CD14-positive monocyte (primary cell): ENCODE measurements around the gene GASK1A. TPM values are rescaled to one million over a fixed set of nuclear protein-coding genes. Genes with fewer than 3 reads are reported as not detected.

Source experiments
- DNase-seq, 3 donors: peaks; one replicate each; pipeline ENCODE4 v3.0.0-alpha.2; 2011 to 2022
- H2AFZ ChIP-seq: 2 replicates; pipeline ENCODE4 v1.6.0; 2012; ENCODE audit warnings: mild to moderate bottlenecking, low read depth, low read length, inconsistent platforms; ENCODE audit not compliant: insufficient read depth, poor library complexity, severe bottlenecking
- H3K27ac ChIP-seq, 2 donors: 1 replicate in 1 of 2; 2 replicates in 1 of 2; pipeline ENCODE4 v1.5.1; 2012 to 2013; ENCODE audit warnings: low read length in 2 of 2, control low read depth in 1 of 2, inconsistent platforms in 1 of 2, low read depth in 1 of 2, mild to moderate bottlenecking in 1 of 2
- H3K27me3 ChIP-seq, 2 donors: one replicate each; pipeline versions ENCODE4 v1.6.0 to v1.6.1; 2011 to 2013; ENCODE audit warnings: low read length in 2 of 2; ENCODE audit not compliant: control insufficient read depth in 2 of 2, insufficient read depth in 2 of 2
- H3K36me3 ChIP-seq, 2 donors: replicated peaks in 1 of 2; 1 replicate in 1 of 2; 2 replicates in 1 of 2; pipeline versions ENCODE4 v1.5.1 to v1.6.1; 2012 to 2013; ENCODE audit warnings: low read length in 2 of 2, control low read depth in 1 of 2, inconsistent platforms in 1 of 2, mild to moderate bottlenecking in 1 of 2; ENCODE audit not compliant: insufficient read depth in 2 of 2, control insufficient read depth in 1 of 2
- H3K4me1 ChIP-seq, 2 donors: 1 replicate in 1 of 2; 2 replicates in 1 of 2; pipeline versions ENCODE4 v1.5.1 to v1.6.1; 2012 to 2013; ENCODE audit warnings: low read length in 2 of 2, control low read depth in 1 of 2, inconsistent platforms in 1 of 2, mild to moderate bottlenecking in 1 of 2, moderate library complexity in 1 of 2; ENCODE audit not compliant: insufficient read depth in 2 of 2, control insufficient read depth in 1 of 2
- H3K4me2 ChIP-seq: replicated peaks from 2 replicates; pipeline ENCODE3; 2012; ENCODE audit warnings: low read length, moderate library complexity, mild to moderate bottlenecking; ENCODE audit not compliant: poor library complexity, severe bottlenecking; ENCODE audit errors: extremely low read depth
- H3K4me3 ChIP-seq, 3 experiments: fragments of 200-600 bp in 1 of 3; sonication (generic) in 1 of 3; replicated peaks in 1 of 3; 1 replicate in 2 of 3; 2 replicates in 1 of 3; pipeline ENCODE4 v1.5.1; 2011 to 2013; ENCODE audit warnings: low read length in 3 of 3, mild to moderate bottlenecking in 3 of 3, control low read depth in 2 of 3, low read depth in 2 of 3, inconsistent platforms in 1 of 3, moderate library complexity in 1 of 3
- H3K79me2 ChIP-seq: 2 replicates; pipeline ENCODE4 v1.6.0; 2012; ENCODE audit warnings: mild to moderate bottlenecking, control low read depth, inconsistent platforms, low read length, moderate library complexity; ENCODE audit not compliant: insufficient read depth
- H3K9ac ChIP-seq: 2 replicates; pipeline ENCODE4 v1.6.0; 2017; ENCODE audit warnings: low read length, mild to moderate bottlenecking; ENCODE audit not compliant: insufficient read depth, poor library complexity, severe bottlenecking
- H3K9me3 ChIP-seq, 2 donors: replicated peaks in 1 of 2; 1 replicate in 1 of 2; 2 replicates in 1 of 2; pipeline versions ENCODE4 v1.5.1 to v1.6.1; 2012 to 2013; ENCODE audit warnings: low read length in 2 of 2, control low read depth in 1 of 2; ENCODE audit not compliant: control insufficient read depth in 1 of 2, insufficient read depth in 1 of 2
- H4K20me1 ChIP-seq: 2 replicates; pipeline ENCODE4 v1.6.0; 2012; ENCODE audit warnings: mild to moderate bottlenecking, low read length, control low read depth, moderate library complexity; ENCODE audit not compliant: insufficient read depth
- H3K27ac Mint-ChIP-seq, 7 donors: one replicate each; pipeline ENCODE4 v1.8.0; 2020; ENCODE audit warnings: mild to moderate bottlenecking in 7 of 7, mixed read lengths in 7 of 7, moderate library complexity in 6 of 7, inconsistent platforms in 2 of 7
- H3K27me3 Mint-ChIP-seq, 3 donors: one replicate each; pipeline ENCODE4 v1.8.0; 2021 to 2022; ENCODE audit warnings: low read depth in 3 of 3, mild to moderate bottlenecking in 3 of 3, mixed read lengths in 3 of 3, moderate library complexity in 3 of 3, inconsistent platforms in 1 of 3
- H3K36me3 Mint-ChIP-seq, 2 donors: one replicate each; pipeline ENCODE4 v1.8.0; 2020; ENCODE audit warnings: mixed read lengths in 2 of 2, inconsistent platforms in 1 of 2, mild to moderate bottlenecking in 1 of 2
- H3K4me1 Mint-ChIP-seq: one replicate; pipeline ENCODE4 v1.8.0; 2020; ENCODE audit warnings: mild to moderate bottlenecking, mixed read lengths
- H3K4me3 Mint-ChIP-seq, 2 donors: one replicate each; pipeline ENCODE4 v1.8.0; 2020; ENCODE audit warnings: mild to moderate bottlenecking in 2 of 2, mixed read lengths in 2 of 2, moderate library complexity in 1 of 2
- H3K9me3 Mint-ChIP-seq, 7 donors: one replicate each; pipeline ENCODE4 v1.8.0; 2020 to 2022; ENCODE audit warnings: mixed read lengths in 7 of 7, mild to moderate bottlenecking in 6 of 7, moderate library complexity in 6 of 7, inconsistent platforms in 2 of 7
- WGBS: methylation state at CpG from one replicate; pipeline ENCODE4 v1.1.5; 2013; ENCODE audit warnings: missing lambda C conversion rate; ENCODE audit not compliant: insufficient coverage; 5-methylcytosine and 5-hydroxymethylcytosine counted together
- intact Hi-C, 2 donors: fragments of 100-400 bp; cut with micrococcal nuclease; formaldehyde crosslinking; loops; one replicate each; pipeline versions ENCODE4 v1.15.0 to v1.15.1; 2023
- polyA plus RNA-seq, 3 donors: library from polyadenylated mRNA; depleted of rRNA in 1 of 3; unstranded in 2 of 3; stranded (reverse) in 1 of 3; fragments of 300-500 nt in 2 of 3; fragments of >200 nt in 1 of 3; fragmentation: Illumina TruSeq in 2 of 3; gene quantifications; 1 replicate in 2 of 3; 2 replicates in 1 of 3; pipeline ENCODE4 v1.2.3, GENCODE V29; 2012 to 2021
- TF ChIP-seq, protein P1 (sequence below): fragments of 200-600 bp; IDR thresholded peaks from one replicate; pipeline ENCODE4 v1.8.0; 2022; ENCODE audit warnings: antibody characterized with exemption, mild to moderate bottlenecking

The GASK1A gene
- polyA plus RNA-seq, 3 donors: 0.13 TPM; not detected in 2

DNA sequence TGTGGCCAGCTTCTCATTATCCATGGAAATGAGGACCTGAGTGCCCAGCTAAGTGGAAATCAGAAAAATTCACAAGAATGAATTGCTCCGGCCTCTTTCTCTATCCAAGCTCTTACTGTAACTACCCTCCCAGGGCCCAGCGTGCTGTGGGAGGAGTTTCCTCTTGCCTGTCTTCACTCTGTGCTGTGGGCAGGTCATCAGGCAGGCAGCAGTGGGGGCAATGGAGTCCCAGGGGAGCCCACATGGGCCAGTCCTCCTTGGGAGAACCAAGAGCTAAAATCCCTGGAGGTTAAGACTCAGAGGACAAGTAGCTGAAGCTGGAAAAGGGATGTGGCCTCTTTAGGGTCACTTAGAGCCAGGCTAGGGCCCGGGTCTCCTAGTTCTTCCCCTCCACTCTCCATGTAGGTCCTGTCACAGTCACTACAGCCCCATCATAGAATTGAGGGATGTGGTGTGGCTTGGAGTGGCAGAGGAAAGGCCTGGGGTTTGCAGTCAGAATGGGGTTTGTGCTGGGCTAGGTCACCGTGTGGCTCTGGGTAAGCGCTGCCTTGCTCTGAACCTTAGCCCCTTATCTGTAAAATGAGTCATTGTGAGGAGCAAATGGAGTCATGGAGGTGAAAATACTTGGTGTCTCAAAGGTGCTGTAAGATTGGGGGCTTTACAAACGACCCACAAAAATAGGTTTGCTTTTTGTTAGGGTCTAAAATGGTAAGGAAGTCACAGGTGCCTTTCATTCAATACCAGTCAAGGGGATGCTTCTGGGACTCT lies 3.7 kb downstream of the GASK1A start:
- H3K27ac Mint-ChIP-seq: no peak overlapping the region
- H3K4me1 Mint-ChIP-seq: peaks cover 17% of the 10 kb centered on the region
- no peaks in the 10 kb centered on the region for H3K9me3 ChIP-seq
- no peaks in the 10 kb centered on the region for H3K79me2 ChIP-seq
- no peak for DNase-seq
- H3K27me3 Mint-ChIP-seq: peaks cover 29 to 37% (median 35%) of the 10 kb centered on the region in 3 donors
- no peak overlapping the region for H3K27ac ChIP-seq
- 93% methylated on average over 2 of the region's 6 CpGs for WGBS
- peaks cover 12 to 35% of the 10 kb centered on the region in 2 donors for H3K27me3 ChIP-seq
- H2AFZ ChIP-seq: no peak overlapping the region
- no peaks in the 10 kb centered on the region for H4K20me1 ChIP-seq
- H3K4me3 Mint-ChIP-seq: no peak overlapping the region
- TF ChIP-seq, protein P1, sequence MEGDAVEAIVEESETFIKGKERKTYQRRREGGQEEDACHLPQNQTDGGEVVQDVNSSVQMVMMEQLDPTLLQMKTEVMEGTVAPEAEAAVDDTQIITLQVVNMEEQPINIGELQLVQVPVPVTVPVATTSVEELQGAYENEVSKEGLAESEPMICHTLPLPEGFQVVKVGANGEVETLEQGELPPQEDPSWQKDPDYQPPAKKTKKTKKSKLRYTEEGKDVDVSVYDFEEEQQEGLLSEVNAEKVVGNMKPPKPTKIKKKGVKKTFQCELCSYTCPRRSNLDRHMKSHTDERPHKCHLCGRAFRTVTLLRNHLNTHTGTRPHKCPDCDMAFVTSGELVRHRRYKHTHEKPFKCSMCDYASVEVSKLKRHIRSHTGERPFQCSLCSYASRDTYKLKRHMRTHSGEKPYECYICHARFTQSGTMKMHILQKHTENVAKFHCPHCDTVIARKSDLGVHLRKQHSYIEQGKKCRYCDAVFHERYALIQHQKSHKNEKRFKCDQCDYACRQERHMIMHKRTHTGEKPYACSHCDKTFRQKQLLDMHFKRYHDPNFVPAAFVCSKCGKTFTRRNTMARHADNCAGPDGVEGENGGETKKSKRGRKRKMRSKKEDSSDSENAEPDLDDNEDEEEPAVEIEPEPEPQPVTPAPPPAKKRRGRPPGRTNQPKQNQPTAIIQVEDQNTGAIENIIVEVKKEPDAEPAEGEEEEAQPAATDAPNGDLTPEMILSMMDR: no peak
- no peak overlapping the region for H3K4me2 ChIP-seq
- H3K36me3 Mint-ChIP-seq: no peaks in the 10 kb centered on the region
- no peak overlapping the region for H3K4me3 ChIP-seq
- H3K9me3 Mint-ChIP-seq: no peaks in the 10 kb centered on the region
- H3K9ac ChIP-seq: no peak overlapping the region
- H3K4me1 ChIP-seq: peaks cover 11 to 13% of the 10 kb centered on the region in 2 donors
- H3K36me3 ChIP-seq: no peaks in the 10 kb centered on the region
- intact Hi-C loops: no loop called here

DNA sequence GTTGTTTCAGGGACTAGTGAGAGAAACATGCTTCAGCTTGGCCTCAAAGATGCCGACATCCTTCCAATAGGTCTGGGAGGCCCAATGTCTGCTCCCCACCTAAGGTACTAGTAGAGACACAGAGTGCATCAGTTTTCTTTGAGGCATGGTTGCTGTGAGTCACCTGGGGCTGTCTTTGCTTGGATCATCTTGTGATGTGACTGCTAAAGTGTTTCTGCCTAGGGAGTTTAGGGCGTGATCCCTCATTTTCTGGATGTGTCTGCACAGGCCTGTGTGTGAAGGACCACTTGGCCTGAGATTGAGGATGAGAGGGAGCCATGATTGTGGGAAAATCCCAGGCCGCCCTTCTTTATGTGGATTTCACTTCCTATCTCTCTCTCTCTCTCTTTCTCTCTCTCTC lies 4.8 kb downstream of the GASK1A start:
- intact Hi-C loops: no loop called here
- no peak overlapping the region for H3K4me3 Mint-ChIP-seq
- H3K9me3 Mint-ChIP-seq: no peaks in the 10 kb centered on the region
- H3K4me3 ChIP-seq: no peak overlapping the region
- peaks cover 8 to 10% of the 10 kb centered on the region in 2 donors for H3K4me1 ChIP-seq
- H4K20me1 ChIP-seq: no peaks in the 10 kb centered on the region
- H2AFZ ChIP-seq: no peak overlapping the region
- TF ChIP-seq, protein P1: no peak
- no peak overlapping the region for H3K9ac ChIP-seq
- no peaks in the 10 kb centered on the region for H3K36me3 ChIP-seq
- no peak overlapping the region for H3K27ac Mint-ChIP-seq
- H3K4me2 ChIP-seq: no peak overlapping the region
- peaks cover 14% of the 10 kb centered on the region for H3K4me1 Mint-ChIP-seq
- no peak for DNase-seq
- peaks cover 7 to 24% of the 10 kb centered on the region in 2 donors for H3K27me3 ChIP-seq
- no peak overlapping the region for H3K27ac ChIP-seq
- H3K27me3 Mint-ChIP-seq: peaks cover 21 to 26% (median 25%) of the 10 kb centered on the region in 3 donors
- 92% methylated on average over 2 of the region's 3 CpGs for WGBS
- H3K79me2 ChIP-seq: no peaks in the 10 kb centered on the region
- H3K36me3 Mint-ChIP-seq: no peaks in the 10 kb centered on the region
- H3K9me3 ChIP-seq: no peaks in the 10 kb centered on the region
